Measurements from ENCODE around the gene PDE1C.

PDE1C gene

DNA sequence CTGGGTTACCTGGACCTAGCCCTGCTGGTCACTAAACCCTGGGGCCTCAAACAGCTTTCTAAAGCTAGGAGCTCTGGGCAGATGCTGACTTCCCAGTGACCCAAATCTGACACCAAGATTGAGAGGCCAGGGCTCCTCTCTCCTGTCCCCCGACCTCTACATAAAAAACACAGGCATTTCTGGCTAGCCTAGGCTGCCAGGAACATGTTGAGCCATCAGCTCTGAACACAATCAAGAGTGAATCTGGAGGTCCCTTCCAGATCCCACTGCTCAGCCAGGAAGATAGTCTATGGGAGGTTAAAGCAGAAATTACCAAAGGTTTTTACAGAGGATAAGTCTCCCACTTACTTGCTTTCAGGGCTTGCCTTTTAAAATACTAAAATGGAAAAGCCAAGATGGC, 22.1 kb upstream of the PDE1C start:
- in situ Hi-C loops (cut with MboI; ENCODE audit: low sequenced_read_pairs, unreplicated experiment): no loop called here
- TF ChIP-seq, protein P1, sequence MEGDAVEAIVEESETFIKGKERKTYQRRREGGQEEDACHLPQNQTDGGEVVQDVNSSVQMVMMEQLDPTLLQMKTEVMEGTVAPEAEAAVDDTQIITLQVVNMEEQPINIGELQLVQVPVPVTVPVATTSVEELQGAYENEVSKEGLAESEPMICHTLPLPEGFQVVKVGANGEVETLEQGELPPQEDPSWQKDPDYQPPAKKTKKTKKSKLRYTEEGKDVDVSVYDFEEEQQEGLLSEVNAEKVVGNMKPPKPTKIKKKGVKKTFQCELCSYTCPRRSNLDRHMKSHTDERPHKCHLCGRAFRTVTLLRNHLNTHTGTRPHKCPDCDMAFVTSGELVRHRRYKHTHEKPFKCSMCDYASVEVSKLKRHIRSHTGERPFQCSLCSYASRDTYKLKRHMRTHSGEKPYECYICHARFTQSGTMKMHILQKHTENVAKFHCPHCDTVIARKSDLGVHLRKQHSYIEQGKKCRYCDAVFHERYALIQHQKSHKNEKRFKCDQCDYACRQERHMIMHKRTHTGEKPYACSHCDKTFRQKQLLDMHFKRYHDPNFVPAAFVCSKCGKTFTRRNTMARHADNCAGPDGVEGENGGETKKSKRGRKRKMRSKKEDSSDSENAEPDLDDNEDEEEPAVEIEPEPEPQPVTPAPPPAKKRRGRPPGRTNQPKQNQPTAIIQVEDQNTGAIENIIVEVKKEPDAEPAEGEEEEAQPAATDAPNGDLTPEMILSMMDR (IDR thresholded peaks at IDR 0.05; ENCODE audit: borderline replicate concordance, control extremely low read depth, extremely low read depth, insufficient read depth, missing control alignments): no peak
- DNase-seq (ENCODE audit: low spot score): no peak

DNA sequence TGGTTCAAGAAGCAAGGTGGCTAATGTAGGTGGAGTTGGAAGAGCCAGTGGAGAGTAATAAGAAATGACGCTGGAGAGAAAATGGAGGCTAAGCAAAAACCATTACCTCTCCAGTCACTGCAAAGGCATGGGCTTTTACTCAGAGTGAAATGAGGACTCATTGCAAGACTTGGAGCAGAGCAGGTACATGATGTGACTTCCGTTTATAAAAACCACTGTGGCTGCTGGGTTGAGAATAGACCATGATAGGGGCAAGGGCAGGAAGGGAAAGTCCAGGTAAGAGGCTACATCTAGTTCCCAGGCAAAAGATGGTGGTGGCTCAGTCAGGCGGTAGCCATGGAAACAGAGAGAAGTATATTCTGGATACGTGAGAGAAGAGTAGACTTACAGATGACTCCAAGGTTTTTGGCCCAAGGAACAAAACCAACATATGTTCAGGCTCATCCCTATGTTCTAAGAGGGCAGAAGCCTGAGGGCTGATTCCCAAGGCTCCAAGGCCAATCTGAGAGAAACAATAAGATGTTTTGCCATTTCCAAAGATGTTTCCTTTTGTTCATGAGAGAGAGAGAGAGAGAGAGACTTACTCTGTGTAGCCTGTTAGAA, 21.5 kb upstream of the PDE1C start:
- DNase-seq (ENCODE audit: low spot score): no peak
- in situ Hi-C loops (cut with MboI; ENCODE audit: low sequenced_read_pairs, unreplicated experiment): no loop called here
- TF ChIP-seq, protein P1 (IDR thresholded peaks at IDR 0.05; ENCODE audit: borderline replicate concordance, control extremely low read depth, extremely low read depth, insufficient read depth, missing control alignments): no peak

DNA sequence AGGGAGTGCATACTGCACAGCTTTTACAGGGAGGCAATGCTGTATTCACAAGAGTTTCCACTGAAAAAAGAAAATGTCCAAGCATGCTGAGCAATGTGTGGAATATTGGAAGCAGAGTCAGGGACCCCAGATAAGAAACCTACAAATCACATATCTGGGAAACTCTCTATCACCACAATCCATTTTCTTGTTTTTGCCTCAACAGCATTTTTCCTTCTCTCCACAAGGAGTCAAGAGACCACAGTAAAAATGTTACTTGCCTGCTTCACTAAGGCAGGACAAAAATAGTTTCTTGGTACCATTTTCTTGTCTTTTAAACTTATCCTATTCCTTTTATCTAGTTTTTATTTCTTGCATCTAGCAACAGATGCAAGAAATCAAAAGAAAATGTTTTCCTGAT, 19.5 kb upstream of the PDE1C start:
- in situ Hi-C loops (cut with MboI; ENCODE audit: low sequenced_read_pairs, unreplicated experiment): no loop called here
- TF ChIP-seq, protein P1 (IDR thresholded peaks at IDR 0.05; ENCODE audit: borderline replicate concordance, control extremely low read depth, extremely low read depth, insufficient read depth, missing control alignments): no peak

DNA sequence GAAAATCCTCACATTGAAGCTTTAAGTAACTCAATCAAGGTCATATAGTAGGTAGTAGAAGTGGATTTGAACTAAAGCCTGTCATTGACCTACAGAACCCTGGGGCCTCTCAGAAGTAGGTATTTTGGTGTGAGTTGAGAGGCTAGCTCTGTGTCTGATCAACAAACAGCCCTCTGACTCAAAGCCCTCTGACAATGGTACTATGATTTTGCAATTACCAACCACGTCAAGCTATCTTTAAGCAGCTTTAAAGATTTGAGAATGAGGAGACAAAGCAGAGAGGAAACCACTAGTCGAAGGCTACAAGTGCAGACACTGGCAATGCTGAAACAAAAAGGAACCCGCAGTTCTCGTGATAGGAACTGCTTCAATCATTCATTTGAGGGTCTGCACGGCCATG, 19.0 kb upstream of the PDE1C start:
- in situ Hi-C loops (cut with MboI; ENCODE audit: low sequenced_read_pairs, unreplicated experiment): no loop called here
- DNase-seq (ENCODE audit: low spot score): no peak
- TF ChIP-seq, protein P1 (IDR thresholded peaks at IDR 0.05; ENCODE audit: borderline replicate concordance, control extremely low read depth, extremely low read depth, insufficient read depth, missing control alignments): no peak

More for the DNA sequence above, 19.5 kb upstream of the PDE1C start:
- DNase-seq (ENCODE audit: low spot score): no peak

DNA sequence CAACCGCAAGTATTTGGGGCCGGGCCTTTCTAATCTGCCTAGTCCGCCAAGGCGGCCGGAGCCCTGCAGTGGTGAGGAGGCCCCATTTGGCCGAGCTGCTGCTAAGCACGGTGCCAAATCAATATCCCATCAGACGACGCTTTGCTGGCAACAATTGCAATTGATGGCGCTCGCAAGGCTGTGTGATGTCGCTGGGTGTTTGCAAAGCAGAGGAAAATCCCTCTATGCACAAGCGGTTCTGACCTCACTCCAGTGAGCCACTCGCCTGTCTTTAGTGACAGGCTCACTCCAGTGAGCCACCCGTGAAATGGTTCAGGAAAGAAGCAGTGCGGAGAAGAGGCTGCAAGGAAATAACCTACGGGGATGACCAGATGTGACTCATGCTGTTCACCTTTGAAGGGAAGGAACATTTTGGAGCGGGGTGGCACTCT, 18.3 kb upstream of the PDE1C start:
- in situ Hi-C loops (cut with MboI; ENCODE audit: low sequenced_read_pairs, unreplicated experiment): no loop called here
- DNase-seq (ENCODE audit: low spot score): no peak
- TF ChIP-seq, protein P1 (IDR thresholded peaks at IDR 0.05; ENCODE audit: borderline replicate concordance, control extremely low read depth, extremely low read depth, insufficient read depth, missing control alignments): no peak

DNA sequence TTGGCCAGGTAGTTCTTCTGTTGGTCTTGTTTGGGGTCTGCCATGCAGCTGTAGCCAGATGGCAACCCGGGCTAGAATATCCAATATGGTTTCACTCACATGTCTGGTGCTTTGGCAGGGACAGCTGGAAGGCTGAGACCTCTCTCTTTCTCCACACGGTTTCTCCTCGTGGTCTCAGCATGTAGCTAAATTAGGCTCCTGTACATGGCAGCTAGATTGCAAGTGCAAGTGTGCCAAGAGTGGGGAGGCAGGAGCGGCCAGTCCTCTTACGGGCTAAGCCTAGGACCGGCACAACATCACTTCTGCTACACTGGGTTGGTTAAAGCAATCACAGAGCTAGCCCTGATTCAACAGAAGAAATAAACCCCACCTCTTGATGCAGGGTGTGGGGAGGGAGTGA, 9.3 kb upstream of the PDE1C start:
- in situ Hi-C loops (cut with MboI; ENCODE audit: low sequenced_read_pairs, unreplicated experiment): no loop called here
- TF ChIP-seq, protein P1 (IDR thresholded peaks at IDR 0.05; ENCODE audit: borderline replicate concordance, control extremely low read depth, extremely low read depth, insufficient read depth, missing control alignments): no peak
- no peak for DNase-seq (ENCODE audit: low spot score)

All from GM13976 (cell line).